HEK293 (cell line): ENCODE measurements around the gene PAPSS2.

ENCODE experiments used
- SP3 ChIP-seq: fragments of 450-650 bp; formaldehyde crosslinking; IDR thresholded peaks from 2 replicates; pipeline ENCODE4 v1.5.1; 2016; ENCODE audit warnings: missing biosample characterization, missing genetic modification characterization
- SP7 ChIP-seq: fragments of 450-650 bp; formaldehyde crosslinking; IDR thresholded peaks from 2 replicates; pipeline ENCODE4 v1.5.1; 2016; ENCODE audit warnings: missing biosample characterization, missing genetic modification characterization
- ZBTB8A ChIP-seq: fragments of 450-650 bp; formaldehyde crosslinking; IDR thresholded peaks from 2 replicates; pipeline ENCODE4 v1.5.1; 2016; ENCODE audit warnings: missing biosample characterization, missing genetic modification characterization
- ZNF184 ChIP-seq: fragments of 450-650 bp; IDR thresholded peaks from 2 replicates; pipeline ENCODE4 v1.5.1; 2018; ENCODE audit warnings: missing biosample characterization, mild to moderate bottlenecking, missing genetic modification characterization
- ZNF704 ChIP-seq: fragments of 450-650 bp; formaldehyde crosslinking; IDR thresholded peaks from 2 replicates; pipeline ENCODE4 v1.5.1; 2016; ENCODE audit warnings: missing biosample characterization, missing genetic modification characterization
- TF ChIP-seq, protein P1 (sequence below): fragments of 450-650 bp; formaldehyde crosslinking; IDR thresholded peaks from 2 replicates; pipeline ENCODE4 v1.5.1; 2016; ENCODE audit warnings: missing biosample characterization, missing genetic modification characterization

DNA sequence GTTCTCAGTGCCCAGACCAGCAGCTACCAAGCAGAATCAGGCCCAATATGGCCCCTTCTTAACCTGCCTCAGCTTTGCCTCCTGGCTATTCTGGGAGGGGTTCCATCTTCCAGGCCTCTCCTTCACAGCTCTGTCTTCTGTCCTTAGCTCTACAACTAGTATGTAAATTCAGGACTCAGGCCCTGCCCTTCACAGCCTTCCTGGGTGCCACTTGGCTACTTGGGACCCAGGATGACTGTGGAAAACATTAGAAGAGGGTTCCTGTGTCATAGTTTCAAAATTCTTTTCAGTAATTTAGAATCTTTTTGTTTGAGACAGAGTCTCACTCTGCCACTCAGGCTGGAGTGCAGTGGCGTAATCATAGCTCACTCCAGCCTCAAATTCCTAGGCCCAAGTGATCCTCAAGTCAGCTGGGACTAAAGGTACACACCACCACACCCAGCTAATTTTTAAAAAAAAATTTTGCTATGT, 33.2 kb upstream of the PAPSS2 start:
- TF ChIP-seq SP7 (tag by site-specific recombination), result no peak
- TF ChIP-seq, protein P1, sequence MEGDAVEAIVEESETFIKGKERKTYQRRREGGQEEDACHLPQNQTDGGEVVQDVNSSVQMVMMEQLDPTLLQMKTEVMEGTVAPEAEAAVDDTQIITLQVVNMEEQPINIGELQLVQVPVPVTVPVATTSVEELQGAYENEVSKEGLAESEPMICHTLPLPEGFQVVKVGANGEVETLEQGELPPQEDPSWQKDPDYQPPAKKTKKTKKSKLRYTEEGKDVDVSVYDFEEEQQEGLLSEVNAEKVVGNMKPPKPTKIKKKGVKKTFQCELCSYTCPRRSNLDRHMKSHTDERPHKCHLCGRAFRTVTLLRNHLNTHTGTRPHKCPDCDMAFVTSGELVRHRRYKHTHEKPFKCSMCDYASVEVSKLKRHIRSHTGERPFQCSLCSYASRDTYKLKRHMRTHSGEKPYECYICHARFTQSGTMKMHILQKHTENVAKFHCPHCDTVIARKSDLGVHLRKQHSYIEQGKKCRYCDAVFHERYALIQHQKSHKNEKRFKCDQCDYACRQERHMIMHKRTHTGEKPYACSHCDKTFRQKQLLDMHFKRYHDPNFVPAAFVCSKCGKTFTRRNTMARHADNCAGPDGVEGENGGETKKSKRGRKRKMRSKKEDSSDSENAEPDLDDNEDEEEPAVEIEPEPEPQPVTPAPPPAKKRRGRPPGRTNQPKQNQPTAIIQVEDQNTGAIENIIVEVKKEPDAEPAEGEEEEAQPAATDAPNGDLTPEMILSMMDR (tag by site-specific recombination), result no peak
- TF ChIP-seq ZNF704 (tag by site-specific recombination), result no peak
- TF ChIP-seq ZNF184 (tag by site-specific recombination), result no peak
- no peak for TF ChIP-seq SP3
- TF ChIP-seq ZBTB8A (tag by site-specific recombination), result no peak
